LNCAP (cell line): ENCODE data around the gene TMEM108.

Source experiments
- TF ChIP-seq, protein P1 (sequence below): fragments of 450-650 bp; IDR thresholded peaks from 2 replicates; pipeline ENCODE4 v1.5.1; 2017; ENCODE audit warnings: mild to moderate bottlenecking

TMEM108 gene

DNA sequence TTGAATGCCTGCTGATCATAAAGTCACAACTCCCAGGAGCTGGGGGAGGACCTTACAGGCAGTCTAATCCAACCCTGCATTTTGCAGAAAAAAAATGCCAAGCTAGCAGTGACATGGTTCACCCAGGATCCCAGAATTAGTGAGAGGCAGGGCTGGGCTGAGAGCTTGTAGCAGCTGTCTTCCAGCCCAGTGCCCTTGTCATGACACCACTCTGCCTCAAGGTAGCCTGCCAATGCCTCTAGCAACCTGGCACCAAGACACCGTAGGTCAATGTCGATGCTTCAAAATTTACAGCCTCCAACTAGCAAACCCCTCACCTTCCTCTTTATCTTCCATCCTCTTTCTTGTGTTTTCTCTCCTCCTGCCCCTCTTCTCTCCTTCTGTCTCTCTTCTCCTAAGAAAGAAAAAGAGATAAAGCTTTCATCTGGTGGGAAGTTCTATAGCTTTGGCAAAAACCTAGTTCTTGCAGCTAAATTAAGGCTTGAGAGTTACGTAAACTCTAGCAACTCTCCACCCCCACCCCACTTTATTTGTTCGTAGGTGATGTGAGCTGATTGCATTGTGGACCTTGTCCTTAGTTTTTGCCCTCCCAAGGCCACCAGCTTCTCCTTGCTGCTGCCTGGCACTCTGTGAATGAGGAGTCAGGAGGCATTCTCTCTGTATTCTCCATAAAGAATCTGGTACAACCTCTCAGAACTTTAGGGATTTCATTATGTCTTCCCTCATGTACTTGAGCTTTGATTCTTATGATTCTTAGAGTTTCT, 343.3 kb downstream of the TMEM108 start:
- TF ChIP-seq, protein P1, sequence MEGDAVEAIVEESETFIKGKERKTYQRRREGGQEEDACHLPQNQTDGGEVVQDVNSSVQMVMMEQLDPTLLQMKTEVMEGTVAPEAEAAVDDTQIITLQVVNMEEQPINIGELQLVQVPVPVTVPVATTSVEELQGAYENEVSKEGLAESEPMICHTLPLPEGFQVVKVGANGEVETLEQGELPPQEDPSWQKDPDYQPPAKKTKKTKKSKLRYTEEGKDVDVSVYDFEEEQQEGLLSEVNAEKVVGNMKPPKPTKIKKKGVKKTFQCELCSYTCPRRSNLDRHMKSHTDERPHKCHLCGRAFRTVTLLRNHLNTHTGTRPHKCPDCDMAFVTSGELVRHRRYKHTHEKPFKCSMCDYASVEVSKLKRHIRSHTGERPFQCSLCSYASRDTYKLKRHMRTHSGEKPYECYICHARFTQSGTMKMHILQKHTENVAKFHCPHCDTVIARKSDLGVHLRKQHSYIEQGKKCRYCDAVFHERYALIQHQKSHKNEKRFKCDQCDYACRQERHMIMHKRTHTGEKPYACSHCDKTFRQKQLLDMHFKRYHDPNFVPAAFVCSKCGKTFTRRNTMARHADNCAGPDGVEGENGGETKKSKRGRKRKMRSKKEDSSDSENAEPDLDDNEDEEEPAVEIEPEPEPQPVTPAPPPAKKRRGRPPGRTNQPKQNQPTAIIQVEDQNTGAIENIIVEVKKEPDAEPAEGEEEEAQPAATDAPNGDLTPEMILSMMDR, result no peak

DNA sequence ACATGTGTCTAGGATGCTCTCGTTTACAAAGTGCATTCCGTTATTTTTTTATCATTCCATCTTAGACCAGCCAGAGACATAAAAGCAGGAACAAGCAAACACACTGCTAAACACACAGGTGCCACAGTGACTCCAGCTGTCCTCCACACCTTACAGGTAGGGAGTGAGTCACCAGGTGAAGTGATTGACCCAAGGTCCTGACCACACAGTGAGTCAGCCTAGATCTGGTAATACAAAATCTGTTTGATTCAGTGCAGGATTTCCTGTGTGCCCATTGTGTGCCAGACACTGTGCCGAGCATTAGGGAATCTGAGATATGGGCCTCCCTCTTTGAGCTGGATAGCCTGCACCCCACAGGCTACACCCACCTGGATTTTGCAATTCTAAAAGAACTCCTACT, 345.0 kb downstream of the TMEM108 start:
- TF ChIP-seq, protein P1, result no peak

DNA sequence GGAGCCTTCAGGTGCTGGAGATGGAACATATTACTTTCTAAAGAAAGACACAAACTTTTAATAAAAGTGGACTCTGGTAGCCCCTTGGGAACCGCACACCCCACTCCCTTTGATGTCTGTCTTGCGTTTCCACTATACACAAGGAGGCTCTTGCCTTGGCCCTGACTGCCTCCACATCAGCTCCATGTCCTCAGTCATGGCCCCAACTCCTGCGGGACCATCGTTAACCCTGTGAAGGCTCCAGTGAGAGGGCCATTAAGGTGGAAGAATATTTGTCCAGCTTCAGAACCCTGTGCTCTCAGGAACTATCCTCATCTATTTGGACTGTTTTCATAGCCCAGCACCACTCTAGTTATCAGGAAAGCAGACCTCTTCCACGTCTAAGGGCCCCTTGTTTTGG, 345.6 kb downstream of the TMEM108 start:
- TF ChIP-seq, protein P1, result no peak

DNA sequence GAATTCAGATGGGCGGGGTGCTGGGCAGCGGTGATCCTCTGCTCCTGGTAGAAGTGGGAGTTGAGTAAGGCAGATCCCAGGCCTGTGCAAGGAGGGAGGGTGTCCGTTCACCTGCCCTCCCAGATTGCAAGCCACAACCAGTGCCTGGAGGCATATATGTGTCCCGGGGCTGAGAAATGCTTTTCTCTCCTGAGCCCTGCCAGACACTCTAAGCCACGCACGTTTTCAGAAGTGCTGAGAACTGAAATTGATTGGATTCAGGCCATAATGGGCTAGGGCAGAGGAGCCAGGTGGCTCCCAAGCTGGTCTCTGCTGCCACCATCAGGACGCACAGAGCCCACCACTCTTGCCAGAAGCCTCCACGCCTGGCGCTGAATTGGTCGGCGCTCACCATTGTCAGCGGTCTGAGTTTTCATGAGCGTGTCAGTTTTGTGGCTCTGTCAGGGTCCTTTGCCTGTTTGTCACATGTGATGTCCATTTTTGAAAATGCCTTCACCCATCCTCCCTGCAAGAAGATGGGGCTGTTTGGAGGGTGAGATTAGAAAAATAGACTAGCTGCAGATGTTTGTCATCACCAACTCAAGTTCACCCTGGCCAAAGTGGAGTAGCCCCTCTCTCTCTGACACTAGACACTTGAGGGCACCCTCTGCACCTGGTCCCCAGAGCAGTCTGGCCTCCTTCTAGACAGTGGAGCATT, 346.3 kb downstream of the TMEM108 start:
- TF ChIP-seq, protein P1, result peak; percentile 88

DNA sequence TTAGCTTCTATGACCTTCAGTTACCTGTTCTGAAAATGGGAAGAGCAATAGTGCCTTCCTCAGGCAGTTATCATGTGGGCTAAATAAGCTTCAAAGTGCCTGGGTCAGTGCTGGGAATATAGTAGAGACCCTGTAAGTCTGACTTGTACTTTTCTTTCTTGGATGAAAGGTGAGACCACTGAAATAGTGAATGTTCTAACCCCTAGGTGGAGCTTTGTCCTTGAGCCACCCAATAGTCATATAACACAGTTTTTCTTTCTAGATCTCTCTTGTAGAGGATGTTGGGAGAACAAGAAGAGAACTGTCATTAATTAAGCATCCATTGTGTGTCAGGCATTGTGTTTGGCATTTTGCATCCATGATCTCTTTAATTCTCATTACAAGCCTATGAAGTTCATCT, 348.7 kb downstream of the TMEM108 start:
- TF ChIP-seq, protein P1, result no peak

DNA sequence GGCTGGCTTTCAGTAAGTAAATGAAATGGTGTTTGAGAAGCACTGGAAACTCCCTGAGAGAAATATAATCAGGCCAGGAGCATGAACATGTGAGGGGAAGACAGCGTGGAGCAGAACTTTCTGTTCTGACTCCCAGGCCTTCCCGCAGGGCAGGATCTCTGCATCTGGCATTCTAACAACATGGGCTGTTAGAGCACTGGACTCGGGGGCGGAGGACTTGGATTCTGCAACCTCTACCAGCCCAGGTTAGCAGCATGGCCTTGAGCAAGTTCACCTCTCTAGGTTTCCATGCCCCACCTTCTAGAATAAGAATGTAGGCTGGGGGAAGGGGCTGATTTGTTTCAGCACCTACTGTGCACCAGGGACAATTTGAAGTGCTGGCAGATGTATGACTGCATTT, 349.1 kb downstream of the TMEM108 start:
- TF ChIP-seq, protein P1, result no peak

DNA sequence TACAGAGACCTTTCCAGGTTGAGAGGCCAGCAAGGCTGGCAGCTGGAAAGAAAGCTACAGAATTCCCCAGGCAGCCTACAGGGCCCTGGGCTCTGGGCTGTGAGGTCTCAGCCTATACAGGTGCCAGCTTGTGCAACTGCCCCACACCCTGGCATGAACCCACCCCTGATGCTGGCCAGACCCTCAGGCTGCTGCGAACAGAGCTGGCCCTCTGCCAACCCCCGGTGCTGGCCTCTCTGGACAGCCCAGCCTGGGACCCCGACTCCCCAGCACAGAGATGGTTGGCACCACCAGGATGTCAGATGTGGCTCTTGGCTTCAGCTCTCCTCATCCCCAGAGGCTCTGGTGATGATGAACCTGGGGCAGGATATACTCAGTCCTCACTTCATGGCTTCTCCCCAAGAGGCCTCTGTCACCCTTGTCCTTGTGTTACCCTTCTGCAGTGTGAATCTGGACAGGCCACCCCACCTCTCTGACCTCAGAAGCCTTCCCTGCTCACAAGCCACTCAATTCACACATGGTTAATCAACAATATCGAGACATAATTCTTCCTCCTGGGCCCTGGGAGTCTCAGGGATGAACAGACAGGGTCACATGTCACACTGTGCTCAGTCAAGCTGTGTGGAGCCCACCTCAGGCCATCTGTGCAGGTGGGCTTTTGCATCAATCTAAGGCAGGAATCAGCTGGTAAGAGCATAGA, 350.7 kb downstream of the TMEM108 start:
- TF ChIP-seq, protein P1, result no peak
